Mucosa of rectum (tissue), 2 donors: Measurements from ENCODE around the gene MARCKS.
A peak's percentile ranks its signal among the peaks of the same experiment; 100 is the strongest.

Source experiments
- H3K27ac ChIP-seq, 2 donors: one replicate each; pipeline ENCODE4 v1.7.0; 2013; ENCODE audit warnings: inconsistent platforms in 2 of 2, low read depth in 2 of 2, low read length in 2 of 2
- H3K27me3 ChIP-seq, 2 donors: one replicate each; pipeline ENCODE4 v1.7.0; 2013; ENCODE audit warnings: low read length in 2 of 2; ENCODE audit not compliant: control insufficient read depth in 2 of 2, insufficient read depth in 2 of 2
- H3K36me3 ChIP-seq, 2 donors: one replicate each; pipeline ENCODE4 v1.7.0; 2013; ENCODE audit warnings: low read length in 2 of 2; ENCODE audit not compliant: control insufficient read depth in 2 of 2, insufficient read depth in 2 of 2
- H3K4me1 ChIP-seq, 2 donors: one replicate each; pipeline ENCODE4 v1.7.0; 2013; ENCODE audit warnings: low read length in 2 of 2, mild to moderate bottlenecking in 1 of 2; ENCODE audit not compliant: control insufficient read depth in 2 of 2, insufficient read depth in 2 of 2
- H3K4me3 ChIP-seq, 2 donors: one replicate each; pipeline ENCODE4 v1.7.0; 2013; ENCODE audit warnings: low read length in 2 of 2
- H3K9ac ChIP-seq, 2 donors: one replicate each; pipeline ENCODE4 v1.7.0; 2013; ENCODE audit warnings: low read length in 2 of 2, low read depth in 1 of 2, mild to moderate bottlenecking in 1 of 2
- H3K9me3 ChIP-seq, 2 donors: one replicate each; pipeline ENCODE4 v1.7.0; 2013; ENCODE audit warnings: low read length in 2 of 2; ENCODE audit not compliant: control insufficient read depth in 2 of 2
- donor health status: healthy.
- donor health status: Normal muscosa, but diverticular disease.

The MARCKS gene

GRCh38 chr6:113856625-113857555 lies at the start of gene MARCKS:
TSS of gene MARCKS (plus strand) at chr6:113857345. CDS start at chr6:113857746, 401 bp downstream.
- peaks cover 0 to 3% of the 10 kb centered on the region in 2 donors for H3K27me3 ChIP-seq
- H3K27ac ChIP-seq, result peak within 1 kb of the TSS; percentile 99
- H3K4me1 ChIP-seq, result peaks cover 11 to 12% of the 10 kb centered on the region in 2 donors
- peaks cover 0 to 9% of the 10 kb centered on the region in 2 donors for H3K36me3 ChIP-seq
- no peaks in the 10 kb centered on the region for H3K9me3 ChIP-seq
- H3K4me3 ChIP-seq, result peak within 1 kb of the TSS; percentile 95 to 99
- peak within 1 kb of the TSS; percentile 99 to 100 for H3K9ac ChIP-seq

- Histone ChIP-seq H3K27me3 (no peaks in the 10 kb centered on the region), H3K9me3 (no peaks in the 10 kb centered on the region), H3K4me1 (no peaks in the 10 kb centered on the region), H3K27ac (no peak overlapping the region), H3K9ac (no peak overlapping the region), H3K4me3 (no peak overlapping the region), H3K36me3 (no peaks in the 10 kb centered on the region)
Measured at GRCh38 chr6:113809826-113810225, 47.3 kb upstream of the MARCKS start.

- no peaks in the 10 kb centered on the region for H3K9me3 ChIP-seq
- no peaks in the 10 kb centered on the region for H3K4me1 ChIP-seq
- H3K27ac ChIP-seq, result no peak overlapping the region
- H3K36me3 ChIP-seq, result no peaks in the 10 kb centered on the region
- no peak overlapping the region for H3K4me3 ChIP-seq
- H3K9ac ChIP-seq, result no peak overlapping the region
- H3K27me3 ChIP-seq, result no peaks in the 10 kb centered on the region
Measured at GRCh38 chr6:113813142-113813541, 44.0 kb upstream of the MARCKS start.

GRCh38 chr6:113818578-113818977 lies 38.6 kb upstream of the MARCKS start:
- Histone ChIP-seq H3K36me3 (no peaks in the 10 kb centered on the region), H3K27me3 (no peaks in the 10 kb centered on the region), H3K27ac (peak overlapping the region; percentile 63 to 71), H3K4me3 (peak overlapping the region in 1 of 2 donors; percentile 16), H3K9me3 (no peaks in the 10 kb centered on the region), H3K9ac (peak overlapping the region in 1 of 2 donors; percentile 19), H3K4me1 (peaks cover 4 to 8% of the 10 kb centered on the region in 2 donors)

- H3K27ac ChIP-seq, result peak overlapping the region; percentile 74 to 75
- no peaks in the 10 kb centered on the region for H3K9me3 ChIP-seq
Measured at GRCh38 chr6:113819169-113819830, 37.8 kb upstream of the MARCKS start.

GRCh38 chr6:113820761-113821160 lies 36.4 kb upstream of the MARCKS start:
- Histone ChIP-seq H3K4me3 (no peak overlapping the region), H3K27ac (no peak overlapping the region), H3K4me1 (peaks cover 8 to 14% of the 10 kb centered on the region in 2 donors), H3K36me3 (no peaks in the 10 kb centered on the region), H3K9ac (no peak overlapping the region), H3K27me3 (no peaks in the 10 kb centered on the region), H3K9me3 (no peaks in the 10 kb centered on the region)

More at GRCh38 chr6:113819169-113819830, 37.8 kb upstream of the MARCKS start:
- Histone ChIP-seq H3K4me3 (no peak overlapping the region), H3K4me1 (peaks cover 4 to 8% of the 10 kb centered on the region in 2 donors), H3K27me3 (no peaks in the 10 kb centered on the region), H3K9ac (peak overlapping the region in 1 of 2 donors; percentile 51), H3K36me3 (no peaks in the 10 kb centered on the region)

GRCh38 chr6:113821445-113821844 lies 35.7 kb upstream of the MARCKS start:
- Histone ChIP-seq H3K4me3 (no peak overlapping the region), H3K9me3 (no peaks in the 10 kb centered on the region), H3K4me1 (peaks cover 8 to 17% of the 10 kb centered on the region in 2 donors), H3K9ac (no peak overlapping the region), H3K36me3 (no peaks in the 10 kb centered on the region), H3K27ac (no peak overlapping the region), H3K27me3 (no peaks in the 10 kb centered on the region)

- no peak overlapping the region for H3K27ac ChIP-seq
- no peaks in the 10 kb centered on the region for H3K9me3 ChIP-seq
- H3K27me3 ChIP-seq, result no peaks in the 10 kb centered on the region
- peaks cover 5 to 19% of the 10 kb centered on the region in 2 donors for H3K4me1 ChIP-seq
- H3K9ac ChIP-seq, result no peak overlapping the region
- H3K4me3 ChIP-seq, result no peak overlapping the region
- no peaks in the 10 kb centered on the region for H3K36me3 ChIP-seq
Measured at GRCh38 chr6:113823916-113824315, 33.2 kb upstream of the MARCKS start.

GRCh38 chr6:113824411-113824810 lies 32.7 kb upstream of the MARCKS start:
- H3K27ac ChIP-seq, result no peak overlapping the region
- H3K36me3 ChIP-seq, result no peaks in the 10 kb centered on the region
- no peak overlapping the region for H3K4me3 ChIP-seq
- no peaks in the 10 kb centered on the region for H3K9me3 ChIP-seq
- H3K27me3 ChIP-seq, result no peaks in the 10 kb centered on the region
- H3K4me1 ChIP-seq, result peaks cover 4 to 22% of the 10 kb centered on the region in 2 donors
- no peak overlapping the region for H3K9ac ChIP-seq

- Histone ChIP-seq H3K27ac (peak overlapping the region in 1 of 2 donors; percentile 54), H3K27me3 (no peaks in the 10 kb centered on the region), H3K9me3 (no peaks in the 10 kb centered on the region), H3K36me3 (no peaks in the 10 kb centered on the region), H3K9ac (no peak overlapping the region), H3K4me3 (no peak overlapping the region), H3K4me1 (peaks cover 4 to 22% of the 10 kb centered on the region in 2 donors)
Measured at GRCh38 chr6:113824866-113825265, 32.3 kb upstream of the MARCKS start.
